HEK293 (cell line): ENCODE data around the gene MAD2L1BP.

ENCODE experiments used
- CTCF ChIP-seq: fragments of 450-650 bp; formaldehyde crosslinking; IDR thresholded peaks from 2 replicates; pipeline ENCODE4 v1.5.1; 2016; ENCODE audit warnings: missing biosample characterization, missing genetic modification characterization
- KLF9 ChIP-seq: fragments of 450-650 bp; formaldehyde crosslinking; IDR thresholded peaks from 2 replicates; pipeline ENCODE4 v1.5.1; 2016; ENCODE audit warnings: missing biosample characterization, missing genetic modification characterization, low read depth
- ZNF549 ChIP-seq: fragments of 450-650 bp; IDR thresholded peaks from 2 replicates; pipeline ENCODE4 v1.5.1; 2018; ENCODE audit warnings: missing biosample characterization, missing genetic modification characterization, mild to moderate bottlenecking, inconsistent platforms, moderate library complexity
- TF ChIP-seq, protein P1 (sequence below): fragments of 450-650 bp; formaldehyde crosslinking; IDR thresholded peaks from 2 replicates; pipeline ENCODE4 v1.5.1; 2016; ENCODE audit warnings: missing biosample characterization, missing genetic modification characterization, low read depth
- TF ChIP-seq, protein P2 (sequence below): fragments of 450-650 bp; formaldehyde crosslinking; IDR thresholded peaks from 2 replicates; pipeline ENCODE4 v1.5.1; 2016; ENCODE audit warnings: missing biosample characterization, missing genetic modification characterization, low read depth

GRCh38 chr6:43669050-43669921 is 33.6 kb downstream of the MAD2L1BP start:
- TF ChIP-seq, protein P1, sequence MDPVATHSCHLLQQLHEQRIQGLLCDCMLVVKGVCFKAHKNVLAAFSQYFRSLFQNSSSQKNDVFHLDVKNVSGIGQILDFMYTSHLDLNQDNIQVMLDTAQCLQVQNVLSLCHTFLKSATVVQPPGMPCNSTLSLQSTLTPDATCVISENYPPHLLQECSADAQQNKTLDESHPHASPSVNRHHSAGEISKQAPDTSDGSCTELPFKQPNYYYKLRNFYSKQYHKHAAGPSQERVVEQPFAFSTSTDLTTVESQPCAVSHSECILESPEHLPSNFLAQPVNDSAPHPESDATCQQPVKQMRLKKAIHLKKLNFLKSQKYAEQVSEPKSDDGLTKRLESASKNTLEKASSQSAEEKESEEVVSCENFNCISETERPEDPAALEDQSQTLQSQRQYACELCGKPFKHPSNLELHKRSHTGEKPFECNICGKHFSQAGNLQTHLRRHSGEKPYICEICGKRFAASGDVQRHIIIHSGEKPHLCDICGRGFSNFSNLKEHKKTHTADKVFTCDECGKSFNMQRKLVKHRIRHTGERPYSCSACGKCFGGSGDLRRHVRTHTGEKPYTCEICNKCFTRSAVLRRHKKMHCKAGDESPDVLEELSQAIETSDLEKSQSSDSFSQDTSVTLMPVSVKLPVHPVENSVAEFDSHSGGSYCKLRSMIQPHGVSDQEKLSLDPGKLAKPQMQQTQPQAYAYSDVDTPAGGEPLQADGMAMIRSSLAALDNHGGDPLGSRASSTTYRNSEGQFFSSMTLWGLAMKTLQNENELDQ (tag by site-specific recombination): no peak
- no peak for TF ChIP-seq KLF9 (tag by site-specific recombination)
- no peak for TF ChIP-seq ZNF549 (tag by site-specific recombination)
- no peak for TF ChIP-seq CTCF
- TF ChIP-seq, protein P2, sequence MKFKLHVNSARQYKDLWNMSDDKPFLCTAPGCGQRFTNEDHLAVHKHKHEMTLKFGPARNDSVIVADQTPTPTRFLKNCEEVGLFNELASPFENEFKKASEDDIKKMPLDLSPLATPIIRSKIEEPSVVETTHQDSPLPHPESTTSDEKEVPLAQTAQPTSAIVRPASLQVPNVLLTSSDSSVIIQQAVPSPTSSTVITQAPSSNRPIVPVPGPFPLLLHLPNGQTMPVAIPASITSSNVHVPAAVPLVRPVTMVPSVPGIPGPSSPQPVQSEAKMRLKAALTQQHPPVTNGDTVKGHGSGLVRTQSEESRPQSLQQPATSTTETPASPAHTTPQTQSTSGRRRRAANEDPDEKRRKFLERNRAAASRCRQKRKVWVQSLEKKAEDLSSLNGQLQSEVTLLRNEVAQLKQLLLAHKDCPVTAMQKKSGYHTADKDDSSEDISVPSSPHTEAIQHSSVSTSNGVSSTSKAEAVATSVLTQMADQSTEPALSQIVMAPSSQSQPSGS (tag by site-specific recombination): peak; percentile 66
